IMR-90 (cell line): ENCODE data around the gene HYAL3. TPM values are rescaled to one million over a fixed set of nuclear protein-coding genes. Genes with fewer than 3 reads are reported as not detected.

ENCODE experiments used
- ATAC-seq: fragments of 200-7000 bp; cut with Tn5 transposase; 2 replicates; pipeline ENCODE4 v1.9.1; 2020; ENCODE audit warnings: low read depth, mild to moderate bottlenecking, moderate library complexity
- BruUV-seq: library from RNA; stranded (reverse); fragments of 400-500 nt; replicated peaks from 2 replicates; lab custom pipeline; 2021; lab: Mats Ljungman, UMichigan
- CTCF ChIA-PET: fragments of 300-600 bp; formaldehyde crosslinking; extraction: SDS; loops from one replicate; lab custom pipeline; 2021; ENCODE audit warnings: antibody characterized with exemption; lab: Yijun Ruan, JAX
- POLR2A ChIA-PET: fragments of 300-600 bp; sonication (Branson Sonifier 250); formaldehyde crosslinking; loops from one replicate; lab custom pipeline; 2022; ENCODE audit warnings: antibody characterized with exemption; ENCODE audit not compliant: unreplicated experiment; lab: Charles Lee
- DNase-seq: peaks from one replicate; pipeline ENCODE4 v3.0.0; 2013
- H2AFZ ChIP-seq: replicated peaks from 2 replicates; pipeline ENCODE3; 2013; ENCODE audit warnings: low read length, mild to moderate bottlenecking; ENCODE audit not compliant: poor library complexity
- H2AK5ac ChIP-seq: 2 replicates; pipeline ENCODE4 v1.6.1; 2013; ENCODE audit warnings: low read depth, low read length, inconsistent platforms
- H2AK9ac ChIP-seq: replicated peaks from 2 replicates; pipeline ENCODE3; 2013; ENCODE audit warnings: mild to moderate bottlenecking, low read depth, low read length, moderate library complexity; ENCODE audit not compliant: poor library complexity
- H2BK120ac ChIP-seq: 2 replicates; pipeline ENCODE4 v1.6.1; 2013; ENCODE audit warnings: low read depth, low read length, inconsistent platforms
- H2BK15ac ChIP-seq: 3 replicates; pipeline ENCODE4 v1.6.1; 2013; ENCODE audit warnings: low read depth, low read length, inconsistent platforms
- H2BK20ac ChIP-seq: 2 replicates; pipeline ENCODE4 v1.6.1; 2013; ENCODE audit warnings: low read depth, mild to moderate bottlenecking, inconsistent platforms, low read length, moderate library complexity
- H2BK5ac ChIP-seq: 2 replicates; pipeline ENCODE4 v1.6.1; 2013; ENCODE audit warnings: mild to moderate bottlenecking, low read depth, low read length, inconsistent platforms; ENCODE audit not compliant: poor library complexity, severe bottlenecking
- H3K14ac ChIP-seq: replicated peaks from 2 replicates; pipeline ENCODE4 v1.6.1; 2013; ENCODE audit warnings: low read depth, low read length, inconsistent platforms
- H3K18ac ChIP-seq: 2 replicates; pipeline ENCODE4 v1.6.1; 2013; ENCODE audit warnings: low read depth, low read length, control low read depth
- H3K23ac ChIP-seq: 2 replicates; pipeline ENCODE4 v1.6.1; 2013; ENCODE audit warnings: low read depth, low read length, inconsistent platforms
- H3K27ac ChIP-seq: 2 replicates; pipeline ENCODE4 v1.5.1; 2013; ENCODE audit warnings: mild to moderate bottlenecking, control low read depth, low read length; ENCODE audit not compliant: insufficient read depth
- H3K27me3 ChIP-seq: 2 replicates; pipeline ENCODE4 v1.6.1; 2013; ENCODE audit warnings: low read length; ENCODE audit not compliant: control insufficient read depth, insufficient read depth
- H3K36me3 ChIP-seq: 2 replicates; pipeline ENCODE4 v1.6.1; 2013; ENCODE audit warnings: low read length, mixed read lengths; ENCODE audit not compliant: control insufficient read depth, insufficient read depth
- H3K4ac ChIP-seq: 2 replicates; pipeline ENCODE4 v1.6.1; 2013; ENCODE audit warnings: low read depth, low read length, inconsistent platforms
- H3K4me1 ChIP-seq: 2 replicates; pipeline ENCODE4 v1.6.1; 2013; ENCODE audit warnings: low read length, mixed read lengths; ENCODE audit not compliant: control insufficient read depth, insufficient read depth
- H3K4me2 ChIP-seq: 2 replicates; pipeline ENCODE4 v1.6.1; 2013; ENCODE audit warnings: low read depth, mild to moderate bottlenecking, control low read depth, low read length, moderate library complexity
- H3K4me3 ChIP-seq: 2 replicates; pipeline ENCODE4 v1.5.1; 2013; ENCODE audit warnings: low read depth, mild to moderate bottlenecking, control low read depth, low read length, moderate library complexity; ENCODE audit not compliant: insufficient read depth
- H3K56ac ChIP-seq: 2 replicates; pipeline ENCODE4 v1.6.1; 2013; ENCODE audit warnings: low read length, inconsistent platforms; ENCODE audit not compliant: insufficient read depth; ENCODE audit errors: extremely low read depth
- H3K79me1 ChIP-seq, 2 experiments: 2 replicates each; pipeline ENCODE4 v1.6.1; 2013; ENCODE audit warnings: low read length in 2 of 2, inconsistent platforms in 1 of 2, low read depth in 1 of 2
- H3K9ac ChIP-seq: 2 replicates; pipeline ENCODE4 v1.6.1; 2013; ENCODE audit warnings: low read depth, low read length, control low read depth
- H3K9me1 ChIP-seq: 2 replicates; pipeline ENCODE4 v1.6.1; 2013; ENCODE audit warnings: low read length, inconsistent platforms; ENCODE audit not compliant: insufficient read depth
- H3K9me3 ChIP-seq: 2 replicates; pipeline ENCODE4 v1.6.1; 2013; ENCODE audit warnings: low read length; ENCODE audit not compliant: control insufficient read depth, insufficient read depth
- H4K20me1 ChIP-seq: 2 replicates; pipeline ENCODE4 v1.6.1; 2013; ENCODE audit warnings: low read length, inconsistent platforms; ENCODE audit not compliant: insufficient read depth
- H4K5ac ChIP-seq: 2 replicates; pipeline ENCODE4 v1.6.1; 2013; ENCODE audit warnings: mild to moderate bottlenecking, low read depth, low read length, control low read depth
- H4K8ac ChIP-seq, 2 experiments: 2 replicates each; pipeline ENCODE4 v1.6.1; 2013; ENCODE audit warnings: low read depth in 2 of 2, low read length in 2 of 2, control low read depth in 1 of 2, inconsistent platforms in 1 of 2
- H4K91ac ChIP-seq: 2 replicates; pipeline ENCODE4 v1.6.1; 2013; ENCODE audit warnings: low read depth, low read length, inconsistent platforms; ENCODE audit not compliant: insufficient read depth
- BHLHE40 ChIP-seq: fragments of 150-350 bp; IDR thresholded peaks from 2 replicates; pipeline ENCODE4 v1.6.1; 2016; ENCODE audit warnings: mild to moderate bottlenecking, low read depth, low read length
- CEBPB ChIP-seq: IDR thresholded peaks from 2 replicates; pipeline ENCODE4 v1.6.1; 2012; ENCODE audit warnings: low read depth, low read length, improper control_type of control experiment
- FOS ChIP-seq: fragments of 150-350 bp; IDR thresholded peaks from 2 replicates; pipeline ENCODE4 v1.6.1; 2016; ENCODE audit warnings: low read depth, low read length
- MAFK ChIP-seq: IDR thresholded peaks from 2 replicates; pipeline ENCODE4 v1.6.1; 2012; ENCODE audit warnings: low read depth, low read length, improper control_type of control experiment
- MAZ ChIP-seq: IDR thresholded peaks from 2 replicates; pipeline ENCODE4 v1.6.1; 2012; ENCODE audit warnings: low read depth, mild to moderate bottlenecking, low read length, improper control_type of control experiment, moderate library complexity, borderline replicate concordance
- NFE2L2 ChIP-seq: fragments of 150-350 bp; IDR thresholded peaks from 2 replicates; pipeline ENCODE4 v1.6.1; 2016; ENCODE audit warnings: low read depth, mild to moderate bottlenecking, low read length
- POLR2A ChIP-seq: IDR thresholded peaks from 2 replicates; pipeline ENCODE4 v1.6.1; 2012; ENCODE audit warnings: mild to moderate bottlenecking, low read depth, low read length
- RAD21 ChIP-seq: IDR thresholded peaks from 2 replicates; pipeline ENCODE4 v1.6.1; 2012; ENCODE audit warnings: low read length, improper control_type of control experiment
- RCOR1 ChIP-seq: IDR thresholded peaks from 2 replicates; pipeline ENCODE4 v1.6.1; 2012; ENCODE audit warnings: mild to moderate bottlenecking, low read length, improper control_type of control experiment; ENCODE audit not compliant: insufficient replicate concordance
- RFX5 ChIP-seq: IDR thresholded peaks from 2 replicates; pipeline ENCODE4 v1.8.0; 2012; ENCODE audit warnings: low read depth, mild to moderate bottlenecking, low read length, moderate library complexity
- SMC3 ChIP-seq: fragments of 150-350 bp; IDR thresholded peaks from 2 replicates; pipeline ENCODE4 v1.6.1; 2016; ENCODE audit warnings: low read depth, mild to moderate bottlenecking, antibody characterized with exemption, low read length, moderate library complexity
- USF2 ChIP-seq: fragments of 150-350 bp; IDR thresholded peaks from 2 replicates; pipeline ENCODE4 v1.6.1; 2017; ENCODE audit warnings: mild to moderate bottlenecking, antibody characterized with exemption, low read length, low read depth
- WGBS, 2 experiments: methylation state at CpG; one replicate each; pipeline versions ENCODE4 v1.1.5 to v1.1.7; 2013; ENCODE audit warnings: missing lambda C conversion rate in 2 of 2; ENCODE audit not compliant: insufficient read length in 1 of 2; ENCODE audit errors: extremely low coverage in 2 of 2; 5-methylcytosine and 5-hydroxymethylcytosine counted together
- dilution Hi-C: fragments of 300-500 bp; cut with HindIII; formaldehyde crosslinking; loops from one replicate; pipeline ENCODE4 v1.14.3; 2018; ENCODE audit warnings: low sequenced_read_pairs; ENCODE audit not compliant: unreplicated experiment
- in situ Hi-C: fragments of 300-500 bp; cut with MboI; formaldehyde crosslinking; loops from 3 replicates; pipeline ENCODE4 v1.14.3; 2019; ENCODE audit warnings: low sequenced_read_pairs, inconsistent platforms, mixed read lengths
- intact Hi-C: fragments of 100-400 bp; cut with micrococcal nuclease; formaldehyde crosslinking; loops from 2 replicates; pipeline ENCODE4 v1.10.0; 2022
- polyA plus RNA-seq, 3 experiments: library from polyadenylated mRNA; depleted of rRNA; stranded (reverse); fragments of >200 nt; gene quantifications; 2 replicates each; pipeline ENCODE4 v1.2.3, GENCODE V29; 2012; ENCODE audit warnings: low replicate concordance in 1 of 3
- total RNA-seq: library from RNA; depleted of rRNA; stranded (reverse); fragments of >200 nt; gene quantifications from 2 replicates; pipeline ENCODE4 v1.2.3, GENCODE V29; 2012
- TF ChIP-seq, protein P1 (sequence below): conservative IDR thresholded peaks from 2 replicates; pipeline ENCODE4 v1.5.1; 2012; ENCODE audit warnings: mild to moderate bottlenecking, low read depth, low read length, improper control_type of control experiment

HYAL3 gene
- total and polyA plus RNA-seq, 2 of the 4 experiments (the other 2 are of a cell fraction), result 2.7 to 5.7 TPM

DNA sequence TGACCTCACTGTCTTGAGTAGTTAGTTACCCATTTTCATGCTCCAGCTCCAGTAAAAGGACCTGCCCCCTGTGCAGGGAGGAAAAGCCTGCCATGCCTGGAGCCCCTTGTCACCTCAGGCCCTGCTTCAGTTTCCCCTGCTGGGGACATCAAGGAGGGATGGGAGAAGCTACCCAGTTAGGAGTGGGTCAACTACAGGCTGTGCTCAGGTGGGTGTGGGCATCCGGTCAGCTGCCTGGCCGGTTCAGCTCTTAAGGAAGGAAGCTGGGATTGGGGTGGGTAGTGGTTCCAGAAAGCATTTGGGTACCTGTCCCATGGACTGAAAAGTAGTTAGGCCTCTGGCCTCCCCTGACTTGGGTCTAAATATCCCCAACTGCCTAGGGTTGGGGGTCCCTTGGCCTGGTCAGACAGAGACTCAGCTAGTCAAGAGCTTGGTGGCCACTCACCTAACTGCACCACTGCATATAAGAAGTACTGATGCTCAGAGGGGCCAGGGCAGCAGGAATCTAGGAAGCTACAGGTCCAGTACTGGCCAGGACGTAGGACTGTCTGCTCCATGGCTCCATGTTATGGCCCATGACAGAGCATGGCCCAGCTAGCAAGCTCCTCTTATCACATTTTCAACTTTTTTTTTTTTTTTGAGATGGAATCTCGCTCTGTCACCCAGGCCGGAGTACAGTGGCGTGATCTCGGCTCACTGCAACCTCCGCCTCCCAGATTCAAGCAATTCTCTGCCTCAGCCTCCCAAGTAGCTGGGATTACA is 19.8 kb downstream of the HYAL3 start:
- Histone ChIP-seq H3K4me2 (no peak overlapping the region), H3K9me1 (no peaks in the 10 kb centered on the region), H3K18ac (no peak overlapping the region), H3K4ac (no peak overlapping the region), H3K14ac (no peak overlapping the region; the same call in 1 of the 2 replicates), H2BK20ac (no peak overlapping the region), H3K27me3 (no peaks in the 10 kb centered on the region), H3K56ac (no peak overlapping the region), H2AK9ac (peak overlapping the region; percentile 88), H4K20me1 (no peaks in the 10 kb centered on the region), H3K4me1 (no peaks in the 10 kb centered on the region), H3K4me3 (no peak overlapping the region), H4K91ac (no peak overlapping the region), H3K79me1 (no peaks in the 10 kb centered on the region), H3K36me3 (peaks cover 17% of the 10 kb centered on the region; the same call in 1 of the 2 replicates), H3K9ac (no peak overlapping the region), H2AK5ac (no peak overlapping the region), H2BK15ac (no peak overlapping the region), H4K8ac (no peak overlapping the region), H3K9me3 (no peaks in the 10 kb centered on the region), H2BK120ac (no peak overlapping the region), H4K5ac (no peak overlapping the region), H2AFZ (no peak overlapping the region), H3K23ac (no peak overlapping the region), H3K27ac (no peak overlapping the region), H2BK5ac (no peak overlapping the region)
- dilution Hi-C loops, result no loop called here
- POLR2A ChIA-PET, result interaction anchor here (0.7 kb wide), 1 partner anchor 220 kb away, joined by 5 read pairs; no protein-coding TSS in a partner anchor
- intact Hi-C loops, result no loop called here
- in situ Hi-C loops, result no loop called here
- CTCF ChIA-PET, result interaction anchor here (0.6 kb wide), 1 partner anchor 53 kb away, joined by 5 read pairs; no protein-coding TSS in a partner anchor
- WGBS, 2 experiments, result no CpG with 5 or more reads among the region's 8 CpGs
- TF ChIP-seq BHLHE40, result no peak
- no peak for TF ChIP-seq FOS
- TF ChIP-seq RFX5, result no peak
- TF ChIP-seq MAZ, result no peak
- TF ChIP-seq POLR2A, result no peak
- TF ChIP-seq USF2, result no peak
- no peak for TF ChIP-seq MAFK
- TF ChIP-seq, protein P1, sequence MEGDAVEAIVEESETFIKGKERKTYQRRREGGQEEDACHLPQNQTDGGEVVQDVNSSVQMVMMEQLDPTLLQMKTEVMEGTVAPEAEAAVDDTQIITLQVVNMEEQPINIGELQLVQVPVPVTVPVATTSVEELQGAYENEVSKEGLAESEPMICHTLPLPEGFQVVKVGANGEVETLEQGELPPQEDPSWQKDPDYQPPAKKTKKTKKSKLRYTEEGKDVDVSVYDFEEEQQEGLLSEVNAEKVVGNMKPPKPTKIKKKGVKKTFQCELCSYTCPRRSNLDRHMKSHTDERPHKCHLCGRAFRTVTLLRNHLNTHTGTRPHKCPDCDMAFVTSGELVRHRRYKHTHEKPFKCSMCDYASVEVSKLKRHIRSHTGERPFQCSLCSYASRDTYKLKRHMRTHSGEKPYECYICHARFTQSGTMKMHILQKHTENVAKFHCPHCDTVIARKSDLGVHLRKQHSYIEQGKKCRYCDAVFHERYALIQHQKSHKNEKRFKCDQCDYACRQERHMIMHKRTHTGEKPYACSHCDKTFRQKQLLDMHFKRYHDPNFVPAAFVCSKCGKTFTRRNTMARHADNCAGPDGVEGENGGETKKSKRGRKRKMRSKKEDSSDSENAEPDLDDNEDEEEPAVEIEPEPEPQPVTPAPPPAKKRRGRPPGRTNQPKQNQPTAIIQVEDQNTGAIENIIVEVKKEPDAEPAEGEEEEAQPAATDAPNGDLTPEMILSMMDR, result no peak
- no peak for TF ChIP-seq CEBPB
- TF ChIP-seq RCOR1, result no peak
- TF ChIP-seq NFE2L2, result no peak
- TF ChIP-seq SMC3, result no peak
- TF ChIP-seq RAD21, result no peak
- BruUV-seq, result no TSS peak
- ATAC-seq (no peak; the same call in 1 of the 2 replicates), DNase-seq (no peak)
